Fibroblast of lung (primary cell): ENCODE measurements around the gene GRB10. TPM values are rescaled to one million over a fixed set of nuclear protein-coding genes. Genes with fewer than 3 reads are reported as not detected.

Experiments used
- DNase-seq, 2 donors: peaks; one replicate each; pipeline versions ENCODE4 v3.0.0 to v3.0.0-alpha.2; 2010; ENCODE audit warnings: low read depth in 2 of 2
- H2AFZ ChIP-seq: 2 replicates; pipeline ENCODE4 v1.5.1; 2012; ENCODE audit warnings: low read length, control low read depth, inconsistent platforms
- H3K27ac ChIP-seq: 2 replicates; pipeline ENCODE4 v1.5.1; 2011; ENCODE audit warnings: low read length, control low read depth; ENCODE audit not compliant: insufficient read depth
- H3K27me3 ChIP-seq: 2 replicates; pipeline ENCODE4 v1.5.1; 2011; ENCODE audit warnings: mild to moderate bottlenecking, low read length; ENCODE audit not compliant: control insufficient read depth, insufficient read depth
- H3K36me3 ChIP-seq: 2 replicates; pipeline ENCODE4 v1.5.1; 2011; ENCODE audit warnings: low read length; ENCODE audit not compliant: control insufficient read depth, insufficient read depth
- H3K4me1 ChIP-seq: 2 replicates; pipeline ENCODE4 v1.5.1; 2011; ENCODE audit warnings: low read length; ENCODE audit not compliant: control insufficient read depth, insufficient read depth; ENCODE audit errors: extremely low read depth
- H3K4me2 ChIP-seq: 2 replicates; pipeline ENCODE4 v1.5.1; 2011; ENCODE audit warnings: low read length, control low read depth; ENCODE audit not compliant: insufficient read depth; ENCODE audit errors: extremely low read depth
- H3K4me3 ChIP-seq, 4 experiments: fragments of 200-600 bp in 1 of 4; sonication (generic) in 1 of 4; replicated peaks in 1 of 4; 2 replicates each; pipeline ENCODE4 v1.5.1; 2011 to 2016; ENCODE audit warnings: low read length in 4 of 4, low read depth in 3 of 4, mild to moderate bottlenecking in 3 of 4, control low read depth in 2 of 4, inconsistent platforms in 1 of 4, mixed read lengths in 1 of 4; ENCODE audit not compliant: insufficient read depth in 1 of 4; ENCODE audit errors: control extremely low read depth in 1 of 4
- H3K79me2 ChIP-seq: 2 replicates; pipeline ENCODE4 v1.5.1; 2012; ENCODE audit warnings: mild to moderate bottlenecking, low read length, inconsistent platforms; ENCODE audit not compliant: control insufficient read depth, insufficient read depth
- H3K9ac ChIP-seq: 2 replicates; pipeline ENCODE4 v1.5.1; 2011; ENCODE audit warnings: mild to moderate bottlenecking, low read length, control low read depth; ENCODE audit not compliant: insufficient read depth
- H3K9me3 ChIP-seq: 2 replicates; pipeline ENCODE4 v1.5.1; 2012; ENCODE audit warnings: low read depth, low read length; ENCODE audit not compliant: control insufficient read depth, insufficient read depth
- H4K20me1 ChIP-seq: 2 replicates; pipeline ENCODE4 v1.5.1; 2011; ENCODE audit warnings: low read length; ENCODE audit not compliant: control insufficient read depth, insufficient read depth; ENCODE audit errors: extremely low read depth
- CTCF ChIP-seq, 2 donors: IDR thresholded peaks in 1 of 2; conservative IDR thresholded peaks in 1 of 2; 1 replicate in 1 of 2; 2 replicates in 1 of 2; pipeline ENCODE4 v1.5.1; 2011 to 2012; ENCODE audit warnings: low read length in 2 of 2, control low read depth in 1 of 2, inconsistent platforms in 1 of 2, low read depth in 1 of 2, mild to moderate bottlenecking in 1 of 2
- EZH2 ChIP-seq: IDR thresholded peaks from 2 replicates; pipeline ENCODE4 v1.5.1; 2012; ENCODE audit warnings: low read length, control low read depth, mild to moderate bottlenecking; ENCODE audit errors: missing control alignments
- polyA plus RNA-seq, 2 donors: library from polyadenylated mRNA; depleted of rRNA in 1 of 2; stranded (reverse) in 1 of 2; unstranded in 1 of 2; fragments of >200 nt; gene quantifications; 2 replicates each; pipeline ENCODE4 v1.2.1, GENCODE V29; 2011 to 2012; ENCODE audit warnings: missing spikeins in 1 of 2
- total RNA-seq: library from RNA; depleted of rRNA; stranded (reverse); fragments of >200 nt; gene quantifications from 2 replicates; pipeline ENCODE4 v1.2.1, GENCODE V29; 2014

Gene GRB10
- total and polyA plus RNA-seq, 2 donors (not counting 1 experiment from before 2014, with no cell fraction given) = 11.1 to 64.1 TPM

GRCh38 chr7:50594136-50594535 is 188.6 kb downstream of the GRB10 start:
- no peaks in the 10 kb centered on the region for H3K79me2 ChIP-seq
- no peaks in the 10 kb centered on the region for H3K9me3 ChIP-seq
- H3K27ac ChIP-seq = no peak overlapping the region
- no peaks in the 10 kb centered on the region for H4K20me1 ChIP-seq
- TF ChIP-seq EZH2 (no peak), CTCF (conservative IDR thresholded peaks at IDR 0.05 in 1 of 2, IDR thresholded peaks at IDR 0.05 in 1 of 2; ENCODE audit: low read depth in 1 of 2, low read length in 2 of 2) (no peak)
- peaks cover 1% of the 10 kb centered on the region for H3K36me3 ChIP-seq
- H3K9ac ChIP-seq = no peak overlapping the region
- no peak overlapping the region for H3K4me2 ChIP-seq
- no peak overlapping the region for H2AFZ ChIP-seq
- DNase-seq = no peak
- no peaks in the 10 kb centered on the region for H3K4me1 ChIP-seq
- H3K4me3 ChIP-seq = no peak overlapping the region
- H3K27me3 ChIP-seq = no peaks in the 10 kb centered on the region

- H3K27ac ChIP-seq = no peak overlapping the region
- H3K27me3 ChIP-seq = no peaks in the 10 kb centered on the region
- no peaks in the 10 kb centered on the region for H3K4me1 ChIP-seq
These were observed 189.8 kb downstream of the GRB10 start for GRCh38 chr7:50592940-50593339.

GRCh38 chr7:50591480-50592438 is 190.9 kb downstream of the GRB10 start:
- no peak for DNase-seq
- Histone ChIP-seq H4K20me1 (no peaks in the 10 kb centered on the region), H3K79me2 (no peaks in the 10 kb centered on the region), H3K36me3 (peaks cover 1% of the 10 kb centered on the region), H3K9ac (no peak overlapping the region), H3K9me3 (no peaks in the 10 kb centered on the region), H3K4me3 (no peak overlapping the region), H2AFZ (no peak overlapping the region), H3K4me1 (no peaks in the 10 kb centered on the region), H3K27me3 (no peaks in the 10 kb centered on the region), H3K27ac (no peak overlapping the region), H3K4me2 (no peak overlapping the region)
- TF ChIP-seq CTCF (conservative IDR thresholded peaks at IDR 0.05 in 1 of 2, IDR thresholded peaks at IDR 0.05 in 1 of 2; ENCODE audit: low read depth in 1 of 2, low read length in 2 of 2) (no peak), EZH2 (no peak)

More at GRCh38 chr7:50592940-50593339, 189.8 kb downstream of the GRB10 start:
- no peaks in the 10 kb centered on the region for H3K9me3 ChIP-seq
- no peaks in the 10 kb centered on the region for H4K20me1 ChIP-seq
- DNase-seq = no peak
- TF ChIP-seq CTCF (conservative IDR thresholded peaks at IDR 0.05 in 1 of 2, IDR thresholded peaks at IDR 0.05 in 1 of 2; ENCODE audit: low read depth in 1 of 2, low read length in 2 of 2) = no peak
- no peak overlapping the region for H3K9ac ChIP-seq
- no peaks in the 10 kb centered on the region for H3K79me2 ChIP-seq
- no peak overlapping the region for H3K4me3 ChIP-seq
- no peak overlapping the region for H3K4me2 ChIP-seq
- H2AFZ ChIP-seq = no peak overlapping the region
- peaks cover 1% of the 10 kb centered on the region for H3K36me3 ChIP-seq
